NOMO-1 treated with DMSO at 0.1 percent for 48 hours (cell line): Measurements from ENCODE around the gene MYCBP2.
"Not testable (repeated sequence)": the region's sequence is repeated elsewhere in the genome, so short reads cannot be mapped to it uniquely, and the experiment has no call there.

Source experiments
- DNase-seq: peaks from one replicate; lab custom pipeline; 2025; ENCODE audit not compliant: unreplicated experiment; lab: John Stamatoyannopoulos, UW

Gene MYCBP2

DNA sequence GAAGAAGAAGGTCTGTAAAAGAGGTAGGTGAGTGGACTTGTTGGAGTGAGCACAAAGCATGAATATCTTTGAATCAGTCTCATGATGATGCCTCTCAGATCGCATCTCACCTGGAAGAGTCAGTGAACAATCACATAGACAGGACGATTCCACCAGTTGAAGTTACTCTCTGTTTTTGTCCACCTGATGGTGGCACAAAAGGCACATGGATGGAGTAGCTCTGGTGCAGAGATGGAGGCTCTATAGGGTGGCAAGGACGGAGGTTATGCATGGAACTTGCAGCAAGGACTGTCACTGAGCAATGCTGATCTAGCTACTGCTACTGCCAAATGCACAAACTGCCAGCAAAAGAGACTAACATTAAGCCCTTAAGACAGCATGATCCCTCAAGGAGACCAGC lies 10.3 kb upstream of the MYCBP2 start:
- no peak for DNase-seq

DNA sequence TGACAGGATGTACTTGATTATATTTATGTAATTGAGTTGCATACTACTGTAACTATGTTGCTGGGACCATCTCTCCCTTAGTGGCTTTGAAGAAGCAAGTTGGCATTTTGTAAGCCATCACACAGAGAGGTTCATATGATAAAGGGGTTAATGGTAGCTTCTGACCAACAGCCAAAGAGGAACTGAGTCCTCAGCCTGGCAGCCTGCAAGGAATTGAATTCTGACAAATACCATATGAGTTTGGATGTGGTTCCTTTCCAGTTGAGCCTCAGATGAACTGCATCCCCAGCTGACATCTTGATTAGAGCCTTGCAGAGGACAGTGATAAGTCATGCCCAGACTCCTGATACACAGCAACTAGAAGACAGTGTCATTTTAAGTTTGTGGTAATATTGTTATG lies 8.6 kb upstream of the MYCBP2 start:
- peak; percentile 58 for DNase-seq

- DNase-seq: peak; percentile 29
These were observed 6.7 kb upstream of the MYCBP2 start for GRCh38 chr13:77333594-77333993.

DNA sequence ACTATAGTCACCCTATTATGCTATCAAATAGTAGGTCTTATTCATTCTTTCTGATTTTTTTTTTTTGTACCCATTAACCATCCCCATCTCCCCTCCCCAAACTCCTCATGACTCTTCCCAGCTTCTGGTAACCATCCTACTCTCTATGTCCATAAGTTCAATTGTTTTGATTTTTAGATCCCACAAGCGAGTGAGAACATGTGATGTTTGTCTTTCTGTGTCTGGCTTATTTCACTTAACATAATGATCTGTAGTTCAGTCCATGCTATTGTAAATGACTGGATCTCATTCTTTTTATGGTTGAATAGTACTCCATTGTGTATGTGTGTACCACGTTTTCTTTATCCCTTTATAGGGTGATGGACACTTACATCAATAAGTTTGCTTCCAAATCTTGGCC lies 4.5 kb upstream of the MYCBP2 start:
- DNase-seq: no peak

DNA sequence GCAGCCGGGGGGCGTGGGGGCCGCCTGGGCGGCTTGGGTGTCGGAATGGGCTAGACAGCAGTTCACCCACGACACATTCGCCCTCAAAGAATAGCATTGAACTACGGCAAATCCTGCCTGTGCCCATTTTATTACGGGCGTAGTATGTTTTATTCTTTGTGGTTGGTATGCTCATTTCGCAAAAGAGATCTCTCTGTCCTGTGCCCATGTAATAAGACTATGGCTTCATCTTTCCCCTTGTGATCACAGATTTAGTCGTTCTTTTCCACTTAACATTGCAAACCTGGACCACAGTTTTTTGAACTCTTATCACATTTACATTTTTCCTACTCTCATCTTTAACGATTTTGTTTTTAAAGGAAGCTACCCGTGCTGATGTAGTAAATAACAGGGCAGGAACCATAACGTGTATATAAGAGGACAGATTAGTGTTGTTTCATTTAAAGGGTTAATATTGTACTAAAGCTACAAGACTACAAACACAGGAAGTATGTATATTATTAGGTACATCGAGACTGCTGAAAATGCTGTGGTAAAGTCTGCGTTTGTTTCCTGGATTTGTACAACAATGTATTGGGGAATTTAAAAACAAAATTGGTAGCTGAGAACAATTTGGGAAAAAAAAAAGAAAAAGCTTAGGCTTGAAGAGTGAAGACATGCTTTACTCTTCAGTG lies 3.2 kb upstream of the MYCBP2 start:
- DNase-seq: peak; percentile 81

DNA sequence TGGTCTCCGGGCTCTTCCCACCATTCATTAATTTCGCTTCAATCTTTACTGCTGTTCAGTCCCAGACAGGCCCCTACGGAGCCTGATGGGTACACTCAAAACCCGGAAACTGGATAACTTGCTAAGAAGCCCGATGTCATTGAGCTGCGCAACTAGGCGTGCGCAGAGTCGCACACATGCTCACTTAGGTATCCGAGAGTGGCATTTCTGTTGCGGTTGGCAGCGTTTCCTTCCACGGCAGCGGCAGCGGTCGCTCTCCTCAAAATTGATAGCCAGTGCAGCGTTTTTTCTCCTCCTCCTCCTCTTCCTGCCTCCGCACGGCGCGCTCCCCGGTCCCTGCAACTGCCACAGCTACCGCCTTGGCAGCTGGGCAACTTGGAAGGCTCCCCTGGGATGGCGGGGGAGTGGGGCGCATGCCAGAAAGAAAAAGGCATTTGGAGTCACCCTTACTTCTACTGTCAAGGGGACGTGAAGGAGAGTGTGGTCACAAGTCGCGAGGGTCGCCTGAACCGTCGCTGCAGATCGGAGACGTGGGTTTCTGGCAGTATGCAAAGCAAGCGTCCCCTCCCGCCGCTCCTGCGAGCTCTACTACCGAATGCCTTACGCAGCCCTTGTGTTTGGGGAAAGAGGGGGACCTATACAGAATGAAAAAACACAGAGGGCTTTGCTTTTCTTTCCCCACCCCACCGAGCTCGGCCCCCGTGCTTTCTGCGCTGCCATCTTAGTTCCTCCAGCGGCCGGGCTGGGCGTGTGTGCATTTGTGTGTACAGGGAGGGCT lies 2.4 kb upstream of the MYCBP2 start:
- peak; percentile 99 for DNase-seq

DNA sequence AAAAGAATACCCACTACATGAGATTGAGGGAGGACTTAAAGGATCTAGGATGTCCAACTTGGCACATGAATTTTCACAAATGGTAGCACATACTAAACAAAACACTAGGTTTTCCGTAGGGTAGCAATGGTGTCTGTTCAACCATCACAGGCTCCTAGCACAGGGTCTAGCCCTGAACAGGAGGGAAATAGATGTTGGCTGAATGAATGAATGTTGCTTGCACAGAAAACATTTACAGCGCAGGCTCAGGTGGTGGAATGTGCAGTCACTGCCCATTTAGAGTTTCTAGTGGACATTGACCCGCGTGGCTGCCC lies 1.9 kb upstream of the MYCBP2 start:
- no peak for DNase-seq

DNA sequence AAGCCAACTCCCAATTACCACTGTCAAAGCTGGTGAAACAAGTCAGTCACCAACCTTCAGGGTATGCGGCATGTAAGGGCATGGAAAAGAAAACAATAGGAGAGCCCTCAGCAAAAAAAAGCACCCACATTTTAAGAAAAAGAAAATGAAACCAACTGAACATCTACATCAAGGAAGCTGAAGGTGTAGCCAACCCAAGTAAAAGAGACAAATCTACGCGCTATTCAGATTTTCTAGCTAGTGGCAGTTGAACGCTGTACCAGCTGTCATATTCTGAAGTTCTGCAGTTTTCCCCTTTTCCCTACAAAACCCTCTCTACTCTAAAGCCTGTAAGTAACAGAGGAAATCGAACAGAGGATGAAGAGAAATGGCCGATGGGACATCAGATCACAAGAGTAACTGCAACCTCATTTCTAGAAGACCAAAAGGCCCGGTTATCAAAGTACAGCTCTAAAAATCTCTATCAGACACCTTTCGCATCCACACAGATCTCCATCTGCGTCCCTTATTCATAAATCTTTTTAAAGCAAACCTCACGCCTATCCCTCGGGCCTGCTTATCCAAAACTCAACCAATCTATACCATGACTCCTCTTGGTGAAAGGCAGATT lies 1.4 kb downstream of the MYCBP2 start:
- DNase-seq: peak; percentile 33

GRCh38 chr13:77323858-77324257 lies 3.0 kb downstream of the MYCBP2 start:
- DNase-seq: peak; percentile 81

- DNase-seq: no peak
These were observed 7.4 kb downstream of the MYCBP2 start for GRCh38 chr13:77319536-77319935.

DNA sequence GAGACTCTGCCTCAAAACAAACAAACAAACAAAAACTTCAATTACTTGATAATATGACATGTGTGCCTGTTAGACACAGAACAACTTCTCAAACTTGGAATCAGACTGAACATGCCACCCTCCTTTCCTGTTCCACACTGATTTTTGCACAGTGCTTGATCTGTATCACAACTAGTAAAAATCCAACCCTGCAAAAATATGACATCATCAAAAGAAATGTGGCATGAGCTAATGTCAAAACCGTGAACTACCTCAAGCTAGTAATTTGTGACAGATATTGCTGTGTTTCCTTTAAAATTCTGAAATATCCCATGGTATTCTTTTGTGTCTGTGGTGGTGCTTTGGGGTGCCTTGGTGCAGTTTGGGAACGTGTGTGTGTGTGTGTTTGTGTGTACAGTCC lies 8.2 kb downstream of the MYCBP2 start:
- DNase-seq: no peak

- no peak for DNase-seq
These were observed 10.5 kb downstream of the MYCBP2 start for GRCh38 chr13:77316430-77316829.

GRCh38 chr13:77315509-77315908 lies 11.4 kb downstream of the MYCBP2 start:
- not testable (repeated sequence) for DNase-seq

- no peak for DNase-seq
These were observed 13.0 kb downstream of the MYCBP2 start for GRCh38 chr13:77313923-77314322.

DNA sequence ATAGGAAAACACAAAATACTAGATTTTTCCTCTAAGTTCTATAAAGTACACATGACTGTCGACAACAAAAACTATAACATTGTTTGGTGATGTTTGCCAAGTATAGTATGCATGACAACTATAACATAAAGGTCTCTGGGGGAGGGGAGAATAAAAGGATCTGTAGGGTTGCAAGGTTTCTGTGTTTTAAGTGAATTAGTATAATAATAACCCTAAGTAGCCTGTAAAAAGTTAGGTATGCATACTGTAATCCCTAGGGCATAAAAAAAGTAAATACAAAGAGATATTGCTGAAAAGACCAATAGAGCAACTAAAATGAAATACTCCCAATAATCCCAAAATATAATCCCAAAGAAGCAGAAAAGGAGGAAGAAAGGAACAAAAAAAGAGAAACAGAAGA lies 14.6 kb downstream of the MYCBP2 start:
- DNase-seq: no peak

DNA sequence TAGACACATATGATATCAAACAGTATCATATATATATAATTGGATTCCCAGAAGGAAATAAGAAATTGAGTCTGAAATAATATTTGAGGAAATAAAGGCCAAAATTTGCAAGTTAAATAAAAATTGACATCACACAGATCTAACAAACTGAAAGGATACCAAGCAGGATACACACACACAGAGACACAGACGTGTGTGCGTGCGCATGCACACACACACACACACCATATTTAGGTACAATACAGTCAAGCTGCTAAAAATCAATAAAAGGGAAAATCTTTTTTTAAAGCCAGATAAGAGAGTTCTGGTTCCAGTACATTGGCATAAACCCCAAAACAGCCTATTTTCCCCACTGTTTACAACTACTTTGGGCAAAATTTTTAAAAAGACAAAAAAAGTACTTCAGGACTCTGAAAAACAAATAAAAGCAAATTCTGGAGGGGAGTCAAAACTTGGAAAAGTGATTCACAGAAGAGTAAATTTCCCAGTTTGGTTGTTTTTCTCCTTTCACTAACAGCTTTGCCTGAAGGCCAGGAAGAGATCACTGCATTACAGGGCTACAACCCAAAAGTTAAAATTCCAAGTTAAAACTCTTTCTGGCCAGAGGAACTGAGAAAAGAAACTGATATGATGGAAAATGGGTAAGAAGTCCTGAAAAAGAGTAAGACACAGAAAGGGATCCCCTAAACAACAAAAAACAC lies 16.2 kb downstream of the MYCBP2 start:
- no peak for DNase-seq

DNA sequence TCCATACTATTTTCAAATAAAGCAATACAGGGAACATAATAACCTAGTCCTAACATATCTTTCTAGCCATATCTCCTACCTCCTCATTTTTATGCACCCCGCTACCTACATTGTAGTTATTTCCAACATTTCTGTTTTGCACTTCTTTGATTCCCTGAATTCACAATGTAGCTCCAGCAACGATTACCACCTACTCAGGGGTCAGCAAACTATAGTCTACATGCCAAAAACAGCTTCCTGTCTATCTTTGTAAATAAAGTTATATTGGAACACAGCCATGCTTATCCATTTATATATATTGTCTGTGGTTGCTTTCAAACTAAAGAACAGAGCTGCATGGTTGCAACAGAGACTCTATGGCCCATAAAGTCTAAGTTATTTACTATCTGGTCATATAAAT lies 16.7 kb downstream of the MYCBP2 start:
- DNase-seq: no peak

GRCh38 chr13:77309254-77309653 lies 17.6 kb downstream of the MYCBP2 start:
- DNase-seq: no peak

DNA sequence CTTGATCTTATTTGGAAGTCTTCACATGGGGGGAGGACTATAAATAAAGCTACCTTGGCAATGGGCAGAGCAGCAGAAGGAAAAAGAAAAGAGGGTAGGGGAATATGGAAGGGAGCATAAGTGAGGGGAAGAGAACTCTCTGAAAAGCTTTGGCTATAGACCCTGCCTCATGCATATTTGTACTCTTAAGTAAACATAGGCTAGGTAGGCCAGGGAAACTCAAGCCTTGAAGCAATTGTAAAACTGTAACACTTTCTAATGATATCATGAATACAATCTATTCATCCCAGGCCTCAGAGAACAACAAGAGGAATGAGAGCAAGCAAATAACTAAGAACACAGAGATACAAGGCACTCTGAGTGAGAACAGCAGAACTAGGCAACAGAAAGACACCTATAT lies 20.4 kb downstream of the MYCBP2 start:
- DNase-seq: no peak

- DNase-seq: peak; percentile 89
These were observed 21.6 kb downstream of the MYCBP2 start for GRCh38 chr13:77305266-77305665.

DNA sequence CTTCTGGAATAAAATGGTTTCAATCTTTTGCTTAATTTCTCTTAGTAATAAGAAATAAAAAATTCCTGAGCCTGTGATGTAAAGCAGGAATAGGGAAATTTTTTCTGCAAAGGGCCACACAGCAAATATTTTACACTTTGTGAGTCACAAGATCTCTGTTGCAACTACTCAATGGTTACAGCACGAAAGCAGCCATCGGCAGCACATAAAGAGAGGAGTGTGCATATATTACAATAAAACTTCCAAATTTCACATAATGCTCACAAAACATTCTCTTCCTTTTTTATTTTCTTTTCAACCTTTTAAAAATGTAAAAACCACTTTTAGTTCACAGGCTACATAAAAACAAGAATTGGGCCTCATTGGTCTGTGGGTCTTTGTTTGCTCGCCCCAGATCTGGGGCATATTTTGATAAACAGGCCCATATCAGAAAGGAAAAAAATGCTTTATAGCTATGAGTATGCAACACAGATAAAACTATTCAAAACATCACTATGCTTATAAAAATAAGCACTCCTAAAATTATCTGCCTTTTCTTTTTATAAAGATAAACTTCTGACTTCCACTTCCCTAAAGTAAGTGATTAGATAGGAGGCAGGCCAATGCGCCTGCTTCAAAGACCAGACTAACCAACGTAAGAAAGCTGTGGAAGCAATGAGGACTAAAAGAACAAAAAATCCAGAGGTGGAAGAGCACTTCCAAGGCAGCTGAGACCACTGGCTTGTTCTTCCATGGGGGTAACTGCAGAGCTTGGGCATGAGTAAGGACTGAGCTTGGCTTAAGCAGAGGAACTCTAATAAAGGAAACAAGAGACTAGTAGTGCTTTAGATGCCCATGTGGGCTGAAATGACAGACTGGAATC lies 26.5 kb downstream of the MYCBP2 start:
- DNase-seq: peak; percentile 55
